ENCODE measurements around the gene CNNM2.

GRCh38 chr10:103054621-103055020 is 136.5 kb downstream of the CNNM2 start:
- TF ChIP-seq POLR2A (IDR thresholded peaks at IDR 0.05): no peak
- no peak for TF ChIP-seq CTCF (IDR thresholded peaks at IDR 0.05)
- TF ChIP-seq EP300 (IDR thresholded peaks at IDR 0.05): no peak
